WTC11 (cell line): Measurements from ENCODE around the gene PRKACG. TPM values are rescaled to one million over a fixed set of nuclear protein-coding genes. Genes with fewer than 3 reads are reported as not detected.

ENCODE experiments used
- ATAC-seq: fragments of 200-7000 bp; cut with Tn5 transposase; 2 replicates; pipeline ENCODE4 v1.10.0; 2021; ENCODE audit warnings: mild to moderate bottlenecking, moderate library complexity
- CTCF ChIA-PET: fragments of 300-600 bp; sonication (Branson Sonifier 250); formaldehyde crosslinking; loops from one replicate; lab custom pipeline; 2021; ENCODE audit warnings: antibody characterized with exemption; lab: Charles Lee
- POLR2A ChIA-PET: fragments of 350-600 bp; sonication (Branson Sonifier 250); formaldehyde crosslinking; loops from one replicate; lab custom pipeline; 2021; ENCODE audit warnings: antibody characterized with exemption; lab: Charles Lee
- DNase-seq: peaks from one replicate; pipeline ENCODE4 v3.0.0; 2021; ENCODE audit warnings: low spot score
- H3K27ac Mint-ChIP-seq: 2 replicates; pipeline ENCODE4 v1.8.0; 2021; ENCODE audit warnings: mixed read lengths
- H3K27me3 Mint-ChIP-seq: 2 replicates; pipeline ENCODE4 v1.8.0; 2021; ENCODE audit warnings: low read depth, mild to moderate bottlenecking, moderate library complexity, mixed read lengths
- H3K36me3 Mint-ChIP-seq: 2 replicates; pipeline ENCODE4 v1.8.0; 2021; ENCODE audit warnings: mixed read lengths
- H3K4me1 Mint-ChIP-seq: 2 replicates; pipeline ENCODE4 v1.8.0; 2022; ENCODE audit warnings: mixed read lengths
- H3K4me3 Mint-ChIP-seq: 2 replicates; pipeline ENCODE4 v1.8.0; 2021; ENCODE audit warnings: mild to moderate bottlenecking, moderate library complexity, mixed read lengths
- H3K9me3 Mint-ChIP-seq: 2 replicates; pipeline ENCODE4 v1.8.0; 2021; ENCODE audit warnings: mixed read lengths
- E2F5 ChIP-seq: sonication (generic); formaldehyde crosslinking; IDR thresholded peaks from 2 replicates; pipeline ENCODE4 v1.8.1; 2022; ENCODE audit warnings: mild to moderate bottlenecking, moderate library complexity, missing genetic modification reagents
- IRF2 ChIP-seq: sonication (generic); formaldehyde crosslinking; IDR thresholded peaks from 2 replicates; pipeline ENCODE4 v1.8.0; 2022; ENCODE audit warnings: low read depth, missing genetic modification reagents, borderline replicate concordance
- NR1H2 ChIP-seq: sonication (generic); formaldehyde crosslinking; IDR thresholded peaks from 2 replicates; pipeline ENCODE4 v1.9.0; 2021; ENCODE audit warnings: mild to moderate bottlenecking, moderate library complexity, missing genetic modification reagents
- NR3C1 ChIP-seq: sonication (generic); formaldehyde crosslinking; conservative IDR thresholded peaks from 2 replicates; pipeline ENCODE4 v1.8.1; 2023; ENCODE audit warnings: low read depth, mild to moderate bottlenecking, missing genetic modification reagents
- TP53 ChIP-seq: sonication (generic); formaldehyde crosslinking; IDR thresholded peaks from 2 replicates; pipeline ENCODE4 v1.8.1; 2023; ENCODE audit warnings: mild to moderate bottlenecking, missing genetic modification reagents
- USF2 ChIP-seq: sonication (generic); formaldehyde crosslinking; IDR thresholded peaks from 2 replicates; pipeline ENCODE4 v1.8.1; 2023; ENCODE audit warnings: mild to moderate bottlenecking, missing genetic modification reagents, moderate library complexity
- total RNA-seq: library from RNA; stranded (reverse); gene quantifications from 3 replicates; pipeline ENCODE4 v1.2.3, GENCODE V29; 2021

Gene PRKACG
- total RNA-seq, 1 experiment from 2014 or later = not detected

DNA sequence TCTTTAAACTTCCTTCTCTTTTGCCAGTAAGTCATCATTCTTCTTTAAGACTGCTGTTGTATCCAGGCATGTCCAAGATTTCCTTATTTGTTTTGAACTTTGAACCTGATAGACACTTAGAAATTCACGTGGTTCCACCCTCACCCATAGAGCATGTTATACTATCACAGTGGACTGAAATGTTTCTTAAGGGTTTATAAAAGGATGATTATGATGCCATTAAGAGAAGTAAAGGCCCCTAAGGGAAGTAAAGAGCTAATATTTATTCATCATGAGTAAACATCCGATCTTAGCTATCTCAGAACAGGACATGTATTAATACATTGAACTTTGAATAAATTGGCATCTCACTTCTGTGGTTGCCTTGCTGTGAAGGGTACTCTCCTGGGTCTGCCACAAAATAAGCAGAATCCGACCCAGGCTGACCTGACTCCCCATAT, 49.8 kb downstream of the PRKACG start (continued):
- TF ChIP-seq IRF2 (CRISPR knock-in tag) (no peak), NR3C1 (CRISPR knock-in tag) (no peak), E2F5 (CRISPR knock-in tag) (no peak), NR1H2 (CRISPR knock-in tag) (no peak)

- no peaks in the 10 kb centered on the region for H3K27me3 Mint-ChIP-seq
- H3K4me3 Mint-ChIP-seq = no peak overlapping the region
- ATAC-seq = no peak
- ChIA-PET CTCF (interaction anchor here (2.2 kb wide), 1 partner anchor 36 kb away, joined by 6 read pairs; no protein-coding TSS in a partner anchor), POLR2A (no interaction called here)
- no peaks in the 10 kb centered on the region for H3K36me3 Mint-ChIP-seq
- no peaks in the 10 kb centered on the region for H3K9me3 Mint-ChIP-seq
- H3K27ac Mint-ChIP-seq = no peak overlapping the region
- no peaks in the 10 kb centered on the region for H3K4me1 Mint-ChIP-seq
- DNase-seq = no peak
- no peak for TF ChIP-seq TP53 (CRISPR knock-in tag)
- 0 out of 2 replicates have a peak, but pooled peaks have one; percentile 18 for TF ChIP-seq USF2 (CRISPR knock-in tag)
These were observed 50.5 kb downstream of the PRKACG start for GRCh38 chr9:68963416-68963815.

Other genes starting within 250 kb of the PRKACG start
- gene FXN, start 21.6 kb upstream of the PRKACG start, total RNA-seq = 28.7 to 30.6 TPM (median 29.4 TPM) in 3 replicates
- gene TJP2, start 160.2 kb upstream of the PRKACG start, total RNA-seq = 155 to 159 TPM (median 156 TPM) in 3 replicates